ENCODE measurements around the gene CDK5R2. TPM values are rescaled to one million over a fixed set of nuclear protein-coding genes. Genes with fewer than 3 reads are reported as not detected.

Gene CDK5R2
- total RNA-seq, result not detected
- polyA plus RNA-seq (ENCODE audit: insufficient read length in 6 of 6), result under 1 TPM; 0.13 to 0.30 (median 0.17) TPM
- long read RNA-seq, donor 1, partial matches to known transcripts, result 0 of 2 reads
- long read RNA-seq, donor 1, other reads (novel, unspliced or antisense), result 0 of 2 reads
- long read RNA-seq, donor 2, partial matches to known transcripts, result 0 of 1 reads
- long read RNA-seq, donor 2, other reads (novel, unspliced or antisense), result 0 of 1 reads
- long read RNA-seq, donor 3, result 0 reads
- long read RNA-seq, donor 4, result 0 reads
- long read RNA-seq, donor 5, result 0 reads
- long read RNA-seq, donor 6, partial matches to known transcripts, result 0 of 2 reads
- long read RNA-seq, donor 6, other reads (novel, unspliced or antisense), result 0 of 2 reads
- long read RNA-seq, donor 7, partial matches to known transcripts, result 0 of 1 reads
- long read RNA-seq, donor 7, other reads (novel, unspliced or antisense), result 0 of 1 reads
- long read RNA-seq, donor 8, result 0 reads
- long read RNA-seq, donor 9, result 0 reads
- long read RNA-seq, donor 10, result 0 reads
- long read RNA-seq, donor 11, transcript CDK5R2-201 (1 exons, 2,508 nt), result major isoform, 212 of 212 reads
- long read RNA-seq, donor 11, partial matches to known transcripts, result 0 of 212 reads
- long read RNA-seq, donor 11, other reads (novel, unspliced or antisense), result 0 of 212 reads
- long read RNA-seq, donor 12, partial matches to known transcripts, result 0 of 1 reads
- long read RNA-seq, donor 12, other reads (novel, unspliced or antisense), result 0 of 1 reads

DNA sequence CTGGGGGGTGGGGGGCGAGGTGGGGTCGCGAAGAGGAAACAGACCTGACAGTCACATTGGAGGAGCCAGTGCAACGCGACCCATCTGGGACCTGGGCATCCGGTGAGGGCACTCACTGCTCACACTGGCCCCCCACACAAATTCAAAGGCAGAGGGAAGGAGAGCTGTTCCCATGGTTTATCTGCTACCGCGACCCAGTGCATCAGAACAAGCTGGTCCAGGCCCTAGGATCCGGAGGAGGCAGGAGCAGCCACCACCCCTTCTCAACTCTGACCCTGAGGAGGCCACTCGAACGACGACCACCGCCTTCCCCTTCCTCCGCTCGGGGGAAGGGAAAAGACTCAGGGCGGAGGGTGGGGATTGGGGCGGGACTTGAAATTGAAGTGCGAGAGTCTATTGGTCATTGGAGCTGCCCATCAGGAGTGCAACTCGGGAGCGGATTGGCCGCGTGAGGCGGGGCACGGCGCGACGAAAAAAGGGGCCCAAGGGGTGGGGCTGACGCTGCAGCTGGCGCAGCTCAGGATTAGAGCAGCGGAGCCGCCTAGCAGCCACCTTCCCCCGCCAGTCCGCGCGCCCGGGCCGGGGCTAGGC lies at the start of gene CDK5R2:
Gene CDK5R2, plus strand, starts transcription at position 526 of the 591 bp plus-strand sequence. CDS start 155 bp downstream, outside the sequence.
- no peak within 1 kb of the TSS for H3K27ac ChIP-seq
- peaks cover 0 to 15% of the 10 kb centered on the region in 2 donors for H3K4me1 ChIP-seq
- no peaks in the 10 kb centered on the region for H3K36me3 ChIP-seq
- intact Hi-C loops (cut with DNase I), result no loop called here
- ATAC-seq (peak; percentile 85), DNase-seq (peak; percentile 74 to 86 (median 80))
- TF ChIP-seq, protein P1, sequence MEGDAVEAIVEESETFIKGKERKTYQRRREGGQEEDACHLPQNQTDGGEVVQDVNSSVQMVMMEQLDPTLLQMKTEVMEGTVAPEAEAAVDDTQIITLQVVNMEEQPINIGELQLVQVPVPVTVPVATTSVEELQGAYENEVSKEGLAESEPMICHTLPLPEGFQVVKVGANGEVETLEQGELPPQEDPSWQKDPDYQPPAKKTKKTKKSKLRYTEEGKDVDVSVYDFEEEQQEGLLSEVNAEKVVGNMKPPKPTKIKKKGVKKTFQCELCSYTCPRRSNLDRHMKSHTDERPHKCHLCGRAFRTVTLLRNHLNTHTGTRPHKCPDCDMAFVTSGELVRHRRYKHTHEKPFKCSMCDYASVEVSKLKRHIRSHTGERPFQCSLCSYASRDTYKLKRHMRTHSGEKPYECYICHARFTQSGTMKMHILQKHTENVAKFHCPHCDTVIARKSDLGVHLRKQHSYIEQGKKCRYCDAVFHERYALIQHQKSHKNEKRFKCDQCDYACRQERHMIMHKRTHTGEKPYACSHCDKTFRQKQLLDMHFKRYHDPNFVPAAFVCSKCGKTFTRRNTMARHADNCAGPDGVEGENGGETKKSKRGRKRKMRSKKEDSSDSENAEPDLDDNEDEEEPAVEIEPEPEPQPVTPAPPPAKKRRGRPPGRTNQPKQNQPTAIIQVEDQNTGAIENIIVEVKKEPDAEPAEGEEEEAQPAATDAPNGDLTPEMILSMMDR (IDR thresholded peaks at IDR 0.05), result no peak
- H3K4me3 ChIP-seq, result peak within 1 kb of the TSS; percentile 21 to 33
- H3K9me3 ChIP-seq, result no peaks in the 10 kb centered on the region
- H3K27me3 ChIP-seq, result peaks cover 51 to 100% of the 10 kb centered on the region in 2 donors

DNA sequence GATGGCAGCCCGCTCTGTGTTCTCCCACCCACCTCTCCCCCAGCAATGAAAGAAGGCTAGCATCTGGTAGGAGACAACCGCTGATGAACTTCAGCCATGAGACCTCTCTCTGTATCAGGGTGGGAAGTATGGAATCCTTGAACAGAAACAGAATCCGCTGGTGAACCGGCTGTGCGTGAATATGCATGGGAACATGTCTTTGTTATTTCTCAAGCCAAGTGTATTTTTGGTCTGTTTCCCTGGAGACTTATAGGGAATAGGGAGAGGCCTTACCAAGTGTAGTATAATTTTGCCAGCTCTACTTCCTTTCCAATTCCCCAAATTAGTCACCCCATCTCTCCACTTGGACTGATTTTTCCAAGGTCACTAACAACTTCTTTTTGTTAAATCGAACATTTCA lies 48.7 kb upstream of the CDK5R2 start:
- Histone ChIP-seq H3K27me3 (peaks cover 0 to 48% of the 10 kb centered on the region in 2 donors), H3K36me3 (no peaks in the 10 kb centered on the region), H3K9me3 (no peaks in the 10 kb centered on the region), H3K27ac (no peak overlapping the region), H3K4me3 (no peak overlapping the region), H3K4me1 (peaks cover 4 to 5% of the 10 kb centered on the region in 2 donors)
- intact Hi-C loops (cut with DNase I), result no loop called here
- TF ChIP-seq, protein P1 (IDR thresholded peaks at IDR 0.05), result no peak
- no peak for ATAC-seq
- no peak for DNase-seq

DNA sequence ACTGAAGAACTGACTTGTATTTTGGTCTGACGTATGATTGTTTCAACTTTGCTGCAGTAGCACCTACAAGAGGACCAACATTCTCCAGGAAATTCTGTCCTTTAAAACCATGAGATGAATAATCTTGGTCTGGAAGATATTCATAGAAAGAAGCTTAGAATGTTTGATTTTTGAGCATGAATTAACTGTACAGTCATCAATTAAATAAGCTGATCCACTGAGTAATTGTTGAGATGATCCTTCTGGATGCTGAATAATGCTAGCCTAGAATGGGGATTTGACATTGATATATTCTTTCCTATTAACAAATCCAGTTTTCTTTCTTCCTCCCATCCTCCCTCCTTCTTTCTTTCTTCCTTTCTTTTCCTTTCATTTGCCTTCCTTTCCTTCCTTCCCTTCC lies 39.0 kb upstream of the CDK5R2 start:
- TF ChIP-seq, protein P1 (IDR thresholded peaks at IDR 0.05), result no peak
- peaks cover 0 to 65% of the 10 kb centered on the region in 2 donors for H3K27me3 ChIP-seq
- H3K4me1 ChIP-seq, result no peaks in the 10 kb centered on the region
- DNase-seq (no peak), ATAC-seq (no peak)
- intact Hi-C loops (cut with DNase I), result no loop called here
- H3K36me3 ChIP-seq, result no peaks in the 10 kb centered on the region
- no peak overlapping the region for H3K4me3 ChIP-seq
- H3K9me3 ChIP-seq, result peaks cover 0 to 7% of the 10 kb centered on the region in 2 donors
- H3K27ac ChIP-seq, result no peak overlapping the region

DNA sequence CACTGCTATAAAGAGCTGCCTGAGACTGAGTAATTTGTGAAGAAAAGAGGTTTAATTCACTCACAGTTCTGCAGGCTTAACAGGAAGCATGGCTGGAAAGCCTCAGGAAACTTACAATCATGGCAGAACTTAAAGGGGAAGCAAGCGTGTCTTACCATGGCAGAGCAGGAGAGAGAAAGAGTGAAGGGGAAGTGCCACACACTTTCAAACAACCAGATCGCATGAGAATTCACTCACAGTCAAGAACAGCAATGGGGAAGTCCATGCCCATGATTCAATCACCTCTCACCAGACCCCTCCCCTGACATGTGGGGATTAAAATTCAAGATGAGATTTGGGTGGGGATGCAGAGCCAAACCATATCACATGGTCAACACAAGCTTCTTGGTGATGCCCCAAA lies 34.7 kb upstream of the CDK5R2 start:
- no peak for ATAC-seq
- Histone ChIP-seq H3K27me3 (peaks cover 0 to 66% of the 10 kb centered on the region in 2 donors), H3K4me3 (no peak overlapping the region), H3K36me3 (no peaks in the 10 kb centered on the region), H3K4me1 (no peaks in the 10 kb centered on the region), H3K9me3 (peaks cover 0 to 7% of the 10 kb centered on the region in 2 donors), H3K27ac (no peak overlapping the region)
- intact Hi-C loops (cut with DNase I), result no loop called here
- TF ChIP-seq, protein P1 (IDR thresholded peaks at IDR 0.05), result no peak
- no peak for DNase-seq

DNA sequence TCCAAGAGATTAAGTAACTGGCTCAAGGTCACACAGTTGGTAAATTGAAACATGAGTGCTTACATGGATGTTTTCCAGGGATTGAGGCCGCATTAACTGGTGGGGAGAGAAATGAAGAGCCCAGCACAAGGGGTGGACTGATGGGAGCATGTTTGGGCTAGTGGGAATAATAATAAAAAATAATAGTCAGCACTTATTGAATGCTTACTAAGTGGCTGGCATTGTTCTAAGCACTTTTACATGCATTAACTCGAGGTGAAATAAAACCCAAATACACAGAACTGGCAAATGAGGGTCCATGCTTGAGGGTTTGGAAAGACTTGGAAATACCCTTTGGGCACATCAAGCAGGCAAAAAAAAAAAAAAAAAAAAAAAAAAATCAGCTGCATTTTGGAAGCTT lies 34.0 kb upstream of the CDK5R2 start:
- intact Hi-C loops (cut with DNase I), result no loop called here
- Histone ChIP-seq H3K36me3 (no peaks in the 10 kb centered on the region), H3K4me1 (no peaks in the 10 kb centered on the region), H3K9me3 (peaks cover 0 to 7% of the 10 kb centered on the region in 2 donors), H3K27ac (no peak overlapping the region), H3K27me3 (peaks cover 0 to 59% of the 10 kb centered on the region in 2 donors), H3K4me3 (no peak overlapping the region)
- DNase-seq (no peak), ATAC-seq (no peak)
- TF ChIP-seq, protein P1 (IDR thresholded peaks at IDR 0.05), result no peak

Measured in left lung (tissue), 14 donors.